GM23338 (cell line): ENCODE measurements around the gene LYSMD1. TPM values are rescaled to one million over a fixed set of nuclear protein-coding genes. Genes with fewer than 3 reads are reported as not detected.
A peak's percentile ranks its signal among the peaks of the same experiment; 100 is the strongest.

ENCODE experiments used
- ATAC-seq: fragments of 200-7000 bp; cut with Tn5 transposase; 3 replicates; pipeline ENCODE4 v1.9.1; 2020
- DNase-seq: peaks from one replicate; pipeline ENCODE4 v3.0.0-alpha.2; 2015; ENCODE audit warnings: low spot score
- H2AFZ ChIP-seq: fragments of 200-600 bp; sonication (generic); 2 replicates; pipeline ENCODE4 v1.8.0; 2016; ENCODE audit warnings: antibody characterized with exemption, mild to moderate bottlenecking, moderate library complexity
- H3F3A ChIP-seq: fragments of 200-600 bp; sonication (generic); replicated peaks from 2 replicates; pipeline ENCODE4 v1.8.0; 2017; ENCODE audit warnings: antibody characterized with exemption, mixed run types, low read depth
- H3K27ac ChIP-seq: fragments of 200-600 bp; sonication (generic); 2 replicates; pipeline ENCODE4 v1.6.1; 2016; ENCODE audit warnings: low read depth
- H3K27me3 ChIP-seq: fragments of 200-600 bp; sonication (generic); 2 replicates; pipeline ENCODE4 v1.8.0; 2016; ENCODE audit warnings: mild to moderate bottlenecking, mixed run types, moderate library complexity; ENCODE audit not compliant: insufficient read depth
- H3K36me3 ChIP-seq: fragments of 200-600 bp; sonication (generic); 2 replicates; pipeline ENCODE4 v1.8.0; 2016; ENCODE audit warnings: mild to moderate bottlenecking; ENCODE audit not compliant: insufficient read depth
- H3K4me1 ChIP-seq: fragments of 200-600 bp; sonication (generic); 2 replicates; pipeline ENCODE4 v1.8.0; 2016; ENCODE audit warnings: mild to moderate bottlenecking, moderate library complexity; ENCODE audit not compliant: insufficient read depth
- H3K4me2 ChIP-seq: fragments of 200-600 bp; sonication (generic); 2 replicates; pipeline ENCODE4 v1.7.1; 2017; ENCODE audit warnings: mixed run types
- H3K4me3 ChIP-seq: fragments of 200-600 bp; sonication (generic); 2 replicates; pipeline ENCODE4 v1.6.1; 2016; ENCODE audit warnings: mixed run types
- H3K79me2 ChIP-seq: fragments of 200-600 bp; sonication (generic); replicated peaks from 2 replicates; pipeline ENCODE4 v1.8.0; 2017; ENCODE audit warnings: mild to moderate bottlenecking; ENCODE audit not compliant: insufficient read depth
- H3K9me2 ChIP-seq: fragments of 200-600 bp; sonication (generic); 2 replicates; pipeline ENCODE4 v1.8.0; 2017; ENCODE audit not compliant: insufficient read depth
- H4K20me1 ChIP-seq: fragments of 200-600 bp; sonication (generic); replicated peaks from 2 replicates; pipeline ENCODE4 v1.8.0; 2017; ENCODE audit warnings: mild to moderate bottlenecking; ENCODE audit not compliant: insufficient read depth
- H3K27ac Mint-ChIP-seq: 2 replicates; pipeline ENCODE4 v1.8.0; 2020; ENCODE audit warnings: inconsistent platforms, mild to moderate bottlenecking, moderate library complexity, mixed read lengths
- H3K27me3 Mint-ChIP-seq: 3 replicates; pipeline ENCODE4 v1.8.0; 2022; ENCODE audit warnings: low read depth, mild to moderate bottlenecking, moderate library complexity, mixed read lengths, inconsistent platforms; ENCODE audit not compliant: insufficient read depth, poor library complexity
- H3K36me3 Mint-ChIP-seq: 3 replicates; pipeline ENCODE4 v1.8.0; 2021; ENCODE audit warnings: low read depth, mild to moderate bottlenecking, inconsistent platforms, moderate library complexity, mixed read lengths
- H3K4me1 Mint-ChIP-seq: 3 replicates; pipeline ENCODE4 v1.8.0; 2020; ENCODE audit warnings: mild to moderate bottlenecking, inconsistent platforms, mixed read lengths
- H3K4me3 Mint-ChIP-seq: 3 replicates; pipeline ENCODE4 v1.8.0; 2021; ENCODE audit warnings: moderate library complexity, mild to moderate bottlenecking, inconsistent platforms, mixed read lengths
- H3K9me3 Mint-ChIP-seq: 3 replicates; pipeline ENCODE4 v1.8.0; 2020; ENCODE audit warnings: moderate library complexity, mild to moderate bottlenecking, inconsistent platforms, mixed read lengths
- CREB1 ChIP-seq: fragments of 250-450 bp; sonication (Bioruptor Pico); IDR thresholded peaks from 2 replicates; pipeline ENCODE4 v1.5.0; 2020; ENCODE audit warnings: low read depth, mild to moderate bottlenecking, moderate library complexity
- CTCF ChIP-seq, 2 experiments: fragments of 200-600 bp in 1 of 2; sonication (generic) in 1 of 2; conservative IDR thresholded peaks; 2 replicates each; pipeline versions ENCODE4 v1.5.1 to v1.6.1; 2016 to 2017; ENCODE audit warnings: antibody characterized with exemption in 2 of 2, low read depth in 2 of 2, mild to moderate bottlenecking in 2 of 2, moderate library complexity in 1 of 2
- ETS1 ChIP-seq: IDR thresholded peaks from 2 replicates; pipeline ENCODE4 v1.6.1; 2016; ENCODE audit warnings: antibody characterized with exemption
- EZH2 ChIP-seq: fragments of 200-600 bp; sonication (generic); IDR thresholded peaks from one replicate; pipeline ENCODE4 v1.8.0; 2017; ENCODE audit warnings: antibody characterized with exemption, mild to moderate bottlenecking, low read depth; ENCODE audit not compliant: unreplicated experiment
- EZH2phosphoT487 ChIP-seq: fragments of 200-600 bp; sonication (generic); IDR thresholded peaks from one replicate; pipeline ENCODE4 v1.8.1; 2018; ENCODE audit warnings: antibody characterized with exemption; ENCODE audit not compliant: unreplicated experiment
- JUNB ChIP-seq: IDR thresholded peaks from one replicate; pipeline ENCODE4 v1.6.1; 2016; ENCODE audit warnings: antibody characterized with exemption; ENCODE audit not compliant: unreplicated experiment
- NANOG ChIP-seq: IDR thresholded peaks from 2 replicates; pipeline ENCODE4 v1.6.1; 2016; ENCODE audit warnings: antibody characterized with exemption, borderline replicate concordance
- POLR2AphosphoS5 ChIP-seq: IDR thresholded peaks from 2 replicates; pipeline ENCODE4 v1.6.1; 2016; ENCODE audit warnings: antibody characterized with exemption, low read depth
- STAT1 ChIP-seq: IDR thresholded peaks from one replicate; pipeline ENCODE4 v1.6.1; 2016; ENCODE audit warnings: antibody characterized with exemption; ENCODE audit not compliant: unreplicated experiment
- ZNF114 ChIP-seq: fragments of 250-450 bp; sonication (Bioruptor Pico); IDR thresholded peaks from 2 replicates; pipeline ENCODE4 v1.5.0; 2020; ENCODE audit warnings: mild to moderate bottlenecking, moderate library complexity
- ZNF462 ChIP-seq: fragments of 250-450 bp; sonication (Bioruptor Pico); IDR thresholded peaks from 2 replicates; pipeline ENCODE4 v1.5.0; 2020; ENCODE audit warnings: mild to moderate bottlenecking, moderate library complexity
- polyA plus RNA-seq: library from polyadenylated mRNA; unstranded; fragments of >200 nt; fragmentation: Nextera tagmentation; extraction: Ambion mirVana; gene quantifications from 2 replicates; pipeline ENCODE4 v1.2.1, GENCODE V29; 2016
- total RNA-seq: library from RNA; depleted of rRNA; stranded (reverse); fragments of >200 nt; shearing (Covaris generic); gene quantifications from 2 replicates; pipeline ENCODE4 v1.2.3, GENCODE V29; 2014

Gene LYSMD1
- total and polyA plus RNA-seq, 2 experiments from 2014 or later, result 3.6 to 6.4 TPM

GRCh38 chr1:151165281-151165737 is 393 bp downstream of the LYSMD1 start:
- Histone ChIP-seq H3K9me2 (no peaks in the 10 kb centered on the region), H3K79me2 (peaks cover 8% of the 10 kb centered on the region), H3K27me3 (no peaks in the 10 kb centered on the region), H3F3A (0 out of 2 replicates have a peak, but pooled peaks cover 5% of the 10 kb centered on the region), H3K4me1 (peaks cover 12% of the 10 kb centered on the region), H3K4me2 (peak overlapping the region; percentile 71), H3K36me3 (peaks cover 9% of the 10 kb centered on the region; the same call in 1 of the 2 replicates), H2AFZ (peak overlapping the region; percentile 45), H3K4me3 (peak overlapping the region; percentile 66), H3K27ac (peak overlapping the region; percentile 64), H4K20me1 (no peaks in the 10 kb centered on the region)
- ATAC-seq, result peak; percentile 81
- Mint-ChIP-seq H3K36me3 (peaks cover 42% of the 10 kb centered on the region), H3K27ac (peak overlapping the region; percentile 95), H3K4me1 (peaks cover 15% of the 10 kb centered on the region), H3K27me3 (peaks cover 9% of the 10 kb centered on the region), H3K9me3 (peaks cover 3% of the 10 kb centered on the region; the same call in 1 of the 3 replicates), H3K4me3 (peak overlapping the region; percentile 97)
- peak; percentile 88 for DNase-seq
- TF ChIP-seq CREB1 (peak; percentile 64), POLR2AphosphoS5 (peak; percentile 41; the same call in 1 of the 2 replicates), CTCF (conservative IDR thresholded peaks at IDR 0.05; ENCODE audit: low read depth in 2 of 2) (no peak)

GRCh38 chr1:151164732-151165280 is 896 bp downstream of the LYSMD1 start:
- ATAC-seq (no peak), DNase-seq (no peak)
- peak overlapping the region; percentile 55 for H3K27ac ChIP-seq
- TF ChIP-seq ZNF462 (CRISPR knock-in tag), result no peak
- TF ChIP-seq CREB1, result no peak
- TF ChIP-seq JUNB, result no peak
- no peak for TF ChIP-seq ETS1
- no peak for TF ChIP-seq ZNF114
- no peak for TF ChIP-seq STAT1
- no peak for TF ChIP-seq NANOG
- no peak for TF ChIP-seq EZH2phosphoT487
- no peak for TF ChIP-seq EZH2

More at GRCh38 chr1:151164732-151165280, 896 bp downstream of the LYSMD1 start:
- H3K27ac Mint-ChIP-seq, result no peak overlapping the region
- peaks cover 13% of the 10 kb centered on the region for H3K4me1 Mint-ChIP-seq
- H3K9me3 Mint-ChIP-seq, result peaks cover 3% of the 10 kb centered on the region; the same call in 1 of the 3 replicates
- Histone ChIP-seq H3K27me3 (no peaks in the 10 kb centered on the region), H3K9me2 (no peaks in the 10 kb centered on the region), H2AFZ (peak overlapping the region; percentile 45; the same call in 1 of the 2 replicates), H3K4me1 (peaks cover 12% of the 10 kb centered on the region), H3K36me3 (peaks cover 9% of the 10 kb centered on the region; the same call in 1 of the 2 replicates), H3K4me3 (peak overlapping the region; percentile 66), H3K79me2 (peaks cover 8% of the 10 kb centered on the region), H4K20me1 (no peaks in the 10 kb centered on the region), H3K4me2 (peak overlapping the region; percentile 71), H3F3A (0 out of 2 replicates have a peak, but pooled peaks cover 5% of the 10 kb centered on the region)
- peaks cover 9% of the 10 kb centered on the region for H3K27me3 Mint-ChIP-seq
- peaks cover 38% of the 10 kb centered on the region for H3K36me3 Mint-ChIP-seq
- H3K4me3 Mint-ChIP-seq, result peak overlapping the region; percentile 97
